Measurements from ENCODE around the gene EPB41.
"Not testable (repeated sequence)": the region's sequence is repeated elsewhere in the genome, so short reads cannot be mapped to it uniquely, and the experiment has no call there.

Gene EPB41

GRCh38 chr1:29062157-29062942 is 148.0 kb downstream of the EPB41 start:
- TF ChIP-seq EZH2phosphoT487 (IDR thresholded peaks at IDR 0.05; ENCODE audit: low read depth): no peak
- TF ChIP-seq, protein P1, sequence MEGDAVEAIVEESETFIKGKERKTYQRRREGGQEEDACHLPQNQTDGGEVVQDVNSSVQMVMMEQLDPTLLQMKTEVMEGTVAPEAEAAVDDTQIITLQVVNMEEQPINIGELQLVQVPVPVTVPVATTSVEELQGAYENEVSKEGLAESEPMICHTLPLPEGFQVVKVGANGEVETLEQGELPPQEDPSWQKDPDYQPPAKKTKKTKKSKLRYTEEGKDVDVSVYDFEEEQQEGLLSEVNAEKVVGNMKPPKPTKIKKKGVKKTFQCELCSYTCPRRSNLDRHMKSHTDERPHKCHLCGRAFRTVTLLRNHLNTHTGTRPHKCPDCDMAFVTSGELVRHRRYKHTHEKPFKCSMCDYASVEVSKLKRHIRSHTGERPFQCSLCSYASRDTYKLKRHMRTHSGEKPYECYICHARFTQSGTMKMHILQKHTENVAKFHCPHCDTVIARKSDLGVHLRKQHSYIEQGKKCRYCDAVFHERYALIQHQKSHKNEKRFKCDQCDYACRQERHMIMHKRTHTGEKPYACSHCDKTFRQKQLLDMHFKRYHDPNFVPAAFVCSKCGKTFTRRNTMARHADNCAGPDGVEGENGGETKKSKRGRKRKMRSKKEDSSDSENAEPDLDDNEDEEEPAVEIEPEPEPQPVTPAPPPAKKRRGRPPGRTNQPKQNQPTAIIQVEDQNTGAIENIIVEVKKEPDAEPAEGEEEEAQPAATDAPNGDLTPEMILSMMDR (IDR thresholded peaks at IDR 0.05; ENCODE audit: low read depth, low read length): no peak
- H3K36me3 ChIP-seq (replicated peaks; ENCODE audit: low read depth, low read length): no peaks in the 10 kb centered on the region
- H3K27ac ChIP-seq (ENCODE audit: low read length): no peak overlapping the region
- no peak overlapping the region for H3K9ac ChIP-seq (ENCODE audit: low read length)
- no peaks in the 10 kb centered on the region for H3K9me3 ChIP-seq (ENCODE audit: insufficient read depth, low read length)
- H3K4me1 ChIP-seq (ENCODE audit: low read length): peaks cover 8% of the 10 kb centered on the region
- H4K20me1 ChIP-seq (ENCODE audit: insufficient read depth, low read length): no peaks in the 10 kb centered on the region
- H3K79me2 ChIP-seq (ENCODE audit: low read length): no peaks in the 10 kb centered on the region
- no peak overlapping the region for H3K4me3 ChIP-seq (ENCODE audit: low read length)
- no peak overlapping the region for H3K4me2 ChIP-seq (ENCODE audit: low read length)
- H2AFZ ChIP-seq (ENCODE audit: low read depth, low read length): no peak overlapping the region
- no peaks in the 10 kb centered on the region for H3K27me3 ChIP-seq (ENCODE audit: low read depth, low read length)

DNA sequence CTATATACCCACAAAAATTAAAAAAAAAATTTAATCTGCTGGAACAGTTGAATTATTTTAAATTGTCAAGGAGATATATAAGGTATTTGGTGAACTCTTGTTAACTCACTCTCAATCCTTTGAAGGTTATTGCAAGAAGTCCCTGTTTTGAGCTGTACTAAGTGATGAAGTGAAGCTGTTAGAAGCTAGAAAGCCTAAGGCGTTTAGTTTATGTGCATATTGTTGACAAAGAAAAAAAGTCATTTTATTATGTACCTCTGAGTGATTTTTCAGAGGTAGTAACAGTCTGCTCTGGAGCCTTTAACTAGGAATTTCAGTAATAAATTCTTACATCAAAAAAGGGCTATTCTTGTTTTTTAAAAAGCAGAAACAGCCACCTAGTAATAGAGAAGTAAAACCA is 149.7 kb downstream of the EPB41 start:
- no peaks in the 10 kb centered on the region for H3K9me3 ChIP-seq (ENCODE audit: insufficient read depth, low read length)
- H4K20me1 ChIP-seq (ENCODE audit: insufficient read depth, low read length): no peaks in the 10 kb centered on the region
- no peak overlapping the region for H3K9ac ChIP-seq (ENCODE audit: low read length)
- H3K79me2 ChIP-seq (ENCODE audit: low read length): no peaks in the 10 kb centered on the region
- no peak for TF ChIP-seq EZH2phosphoT487 (IDR thresholded peaks at IDR 0.05; ENCODE audit: low read depth)
- TF ChIP-seq, protein P1 (IDR thresholded peaks at IDR 0.05; ENCODE audit: low read depth, low read length): no peak
- no peaks in the 10 kb centered on the region for H3K27me3 ChIP-seq (ENCODE audit: low read depth, low read length)
- peaks cover 8% of the 10 kb centered on the region for H3K4me1 ChIP-seq (ENCODE audit: low read length)
- no peak overlapping the region for H3K4me2 ChIP-seq (ENCODE audit: low read length)
- H3K36me3 ChIP-seq (replicated peaks; ENCODE audit: low read depth, low read length): no peaks in the 10 kb centered on the region
- no peak overlapping the region for H2AFZ ChIP-seq (ENCODE audit: low read depth, low read length)
- no peak overlapping the region for H3K4me3 ChIP-seq (ENCODE audit: low read length)
- no peak overlapping the region for H3K27ac ChIP-seq (ENCODE audit: low read length)

- no peaks in the 10 kb centered on the region for H3K4me1 ChIP-seq (ENCODE audit: low read length)
- no peaks in the 10 kb centered on the region for H3K36me3 ChIP-seq (replicated peaks; ENCODE audit: low read depth, low read length)
- H3K9ac ChIP-seq (ENCODE audit: low read length): no peak overlapping the region
- H3K9me3 ChIP-seq (ENCODE audit: insufficient read depth, low read length): no peaks in the 10 kb centered on the region
- H3K4me3 ChIP-seq (ENCODE audit: low read length): no peak overlapping the region
- H3K4me2 ChIP-seq (ENCODE audit: low read length): no peak overlapping the region
- H3K27ac ChIP-seq (ENCODE audit: low read length): no peak overlapping the region
- H2AFZ ChIP-seq (ENCODE audit: low read depth, low read length): no peak overlapping the region
- no peaks in the 10 kb centered on the region for H3K79me2 ChIP-seq (ENCODE audit: low read length)
- no peaks in the 10 kb centered on the region for H3K27me3 ChIP-seq (ENCODE audit: low read depth, low read length)
- no peaks in the 10 kb centered on the region for H4K20me1 ChIP-seq (ENCODE audit: insufficient read depth, low read length)
- TF ChIP-seq, protein P1 (IDR thresholded peaks at IDR 0.05; ENCODE audit: low read depth, low read length): no peak
- no peak for TF ChIP-seq EZH2phosphoT487 (IDR thresholded peaks at IDR 0.05; ENCODE audit: low read depth)
Measured at GRCh38 chr1:29077155-29077554, 162.8 kb downstream of the EPB41 start.

DNA sequence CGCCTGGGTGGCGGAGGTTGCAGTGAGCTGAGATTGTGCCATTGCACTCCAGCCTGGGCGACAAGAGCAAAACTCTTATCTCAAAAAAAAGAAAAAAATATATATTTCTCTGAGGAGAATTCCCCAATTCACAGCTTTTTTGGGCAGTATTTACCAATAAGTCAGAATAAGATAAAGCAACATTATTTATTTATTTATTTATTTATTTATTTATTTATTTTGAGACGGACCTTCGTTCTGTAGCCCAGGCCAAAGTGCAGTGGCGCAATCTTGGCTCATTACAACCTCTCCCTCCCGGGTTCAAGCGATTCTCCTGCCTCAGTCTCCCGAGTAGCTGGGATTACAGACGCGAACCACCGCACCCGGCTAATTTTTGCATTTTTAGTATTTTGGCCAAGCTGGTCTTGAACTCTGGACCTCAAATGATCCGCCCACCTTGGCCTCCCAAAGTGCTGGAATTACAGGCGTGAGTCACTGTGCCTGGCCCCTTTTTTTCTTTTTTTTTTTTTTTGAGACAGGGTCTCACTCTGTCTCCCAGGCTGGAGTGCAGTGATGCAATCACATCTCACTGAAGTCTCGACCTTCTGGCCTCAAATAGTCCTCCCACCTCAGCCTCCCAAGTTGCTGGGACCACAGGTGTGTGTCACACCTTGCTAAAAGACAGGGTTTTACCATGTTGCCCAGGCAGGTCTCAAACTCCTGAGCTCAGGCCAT is 165.7 kb downstream of the EPB41 start:
- not testable (repeated sequence) for H3K27ac ChIP-seq (ENCODE audit: low read length); H3K4me1 ChIP-seq (ENCODE audit: low read length); H3K4me2 ChIP-seq (ENCODE audit: low read length)

More for the DNA sequence above, 165.7 kb downstream of the EPB41 start:
- not testable (repeated sequence) for H3K9ac ChIP-seq (ENCODE audit: low read length); H3K36me3 ChIP-seq (replicated peaks; ENCODE audit: low read depth, low read length); H3K79me2 ChIP-seq (ENCODE audit: low read length); H3K4me3 ChIP-seq (ENCODE audit: low read length); H3K27me3 ChIP-seq (ENCODE audit: low read depth, low read length); H4K20me1 ChIP-seq (ENCODE audit: insufficient read depth, low read length); H2AFZ ChIP-seq (ENCODE audit: low read depth, low read length); H3K9me3 ChIP-seq (ENCODE audit: insufficient read depth, low read length)
